Stimulated activated CD4-positive, alpha-beta T cell treated with anti-CD3 and anti-CD28 coated beads, TNF-alpha, amount 100 ng/mL, for 1 hour (primary cell): Measurements from ENCODE around the gene KCNK4.
A peak's percentile ranks its signal among the peaks of the same experiment; 100 is the strongest.

Experiments used
- DNase-seq, 3 donors: peaks; one replicate each; pipeline ENCODE4 v3.0.0-alpha.2; 2020; ENCODE audit warnings: low read depth in 3 of 3, low spot score in 1 of 3

The KCNK4 gene

GRCh38 chr11:64289002-64289564 lies 2.0 kb upstream of the KCNK4 start:
- no peak for DNase-seq

DNA sequence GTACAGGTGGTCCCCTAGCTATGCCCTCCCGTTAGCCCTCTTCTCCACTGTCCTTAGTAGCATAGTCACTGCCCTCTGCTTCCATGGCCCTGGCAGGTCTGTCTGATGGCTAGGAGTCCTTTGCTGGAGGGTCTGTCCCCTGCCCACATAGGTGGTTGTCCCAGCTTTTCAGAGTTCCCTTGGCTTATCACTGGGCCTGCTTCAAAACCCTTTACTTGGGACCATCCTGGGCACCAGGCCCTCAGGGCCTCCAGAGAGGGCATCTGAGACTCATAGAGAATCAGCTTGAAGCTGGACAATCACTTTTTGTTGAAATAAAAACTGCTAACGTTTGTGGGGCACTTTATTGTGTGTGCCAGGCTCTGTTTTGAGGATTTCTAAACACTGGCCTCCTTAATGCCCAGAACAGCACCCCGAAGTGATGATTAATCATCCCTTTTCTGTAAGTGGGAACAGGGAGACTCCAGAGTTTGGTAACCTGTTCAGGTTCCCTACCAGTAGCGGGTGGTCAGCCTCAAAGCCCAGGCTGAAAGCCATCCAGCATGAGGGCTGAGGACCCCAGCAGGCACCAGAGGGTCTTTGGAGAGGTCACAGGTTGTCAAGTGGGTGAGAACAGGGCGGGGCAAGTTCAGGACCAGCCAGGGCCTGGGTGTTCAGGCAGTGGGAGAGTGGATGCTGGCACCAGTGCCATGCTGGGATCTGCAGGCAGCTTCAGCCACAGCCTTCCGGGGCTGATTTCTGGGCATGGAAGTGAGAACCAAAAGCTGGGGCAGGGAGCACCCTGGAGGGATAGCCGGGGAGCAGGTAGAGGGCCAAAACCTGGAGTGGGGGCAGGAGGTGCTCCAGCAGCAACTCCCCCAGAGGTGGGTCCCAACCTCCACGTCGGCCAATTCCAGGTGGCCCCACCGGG lies 495 bp upstream of the KCNK4 start:
- no peak for DNase-seq

DNA sequence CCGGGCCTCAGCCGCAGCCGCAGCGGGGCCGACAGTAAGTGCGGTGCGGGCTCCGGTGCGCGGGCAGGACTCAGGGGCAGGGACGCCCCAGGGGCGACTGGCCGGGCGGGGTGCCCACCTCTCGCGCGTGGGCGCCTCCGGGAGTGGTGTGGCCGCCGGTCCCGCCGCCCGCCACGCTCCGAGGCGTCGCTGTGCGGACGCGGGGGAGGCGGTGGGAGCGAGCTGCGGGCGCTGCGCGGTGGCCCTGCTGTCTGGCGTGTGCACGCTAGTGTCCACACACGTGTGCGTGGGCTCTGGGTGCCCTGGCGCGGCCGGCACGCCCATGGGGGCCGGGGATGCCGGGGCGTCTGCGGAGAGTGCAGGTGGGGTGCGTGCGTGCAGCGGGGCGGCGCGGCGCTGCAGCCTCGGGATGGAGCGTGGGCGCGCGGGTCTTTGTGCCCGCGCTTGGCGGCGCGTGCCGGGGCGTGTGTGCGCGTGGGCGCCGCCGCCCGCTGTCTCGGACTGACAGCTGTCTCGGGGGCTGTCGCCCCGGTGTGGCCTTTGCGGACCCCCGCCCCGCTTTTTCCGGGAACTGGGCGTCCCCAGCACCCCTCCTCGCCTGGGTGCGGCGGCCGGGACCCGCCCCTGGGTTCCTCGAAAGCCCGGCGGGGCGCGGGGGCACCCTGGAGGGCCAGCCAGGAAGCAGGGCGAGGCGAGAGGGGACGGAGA lies 804 bp downstream of the KCNK4 start:
- no peak for DNase-seq

GRCh38 chr11:64292460-64293254 lies 1.6 kb downstream of the KCNK4 start:
- DNase-seq = no peak

- DNase-seq = no peak
Observed at GRCh38 chr11:64294774-64295173, 3.7 kb downstream of the KCNK4 start.

DNA sequence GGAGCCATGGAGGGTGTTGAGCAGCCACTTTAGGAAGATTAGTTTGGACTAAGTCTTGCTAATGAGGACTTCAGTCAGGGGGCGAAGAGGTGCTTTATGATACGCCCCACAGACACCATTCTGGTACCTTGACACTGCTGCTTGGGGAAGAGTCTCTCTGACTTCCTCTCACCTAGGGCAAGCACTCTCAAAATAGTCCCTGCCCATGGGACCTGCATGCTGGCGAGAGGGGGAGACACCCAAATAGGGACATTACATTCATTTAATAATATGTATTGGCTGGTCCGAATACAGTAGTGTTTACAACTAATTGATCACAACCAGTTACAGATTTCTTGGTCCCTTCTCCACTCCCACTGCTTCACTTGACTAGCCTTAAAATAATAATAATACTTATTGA lies 4.7 kb downstream of the KCNK4 start:
- DNase-seq = no peak

DNA sequence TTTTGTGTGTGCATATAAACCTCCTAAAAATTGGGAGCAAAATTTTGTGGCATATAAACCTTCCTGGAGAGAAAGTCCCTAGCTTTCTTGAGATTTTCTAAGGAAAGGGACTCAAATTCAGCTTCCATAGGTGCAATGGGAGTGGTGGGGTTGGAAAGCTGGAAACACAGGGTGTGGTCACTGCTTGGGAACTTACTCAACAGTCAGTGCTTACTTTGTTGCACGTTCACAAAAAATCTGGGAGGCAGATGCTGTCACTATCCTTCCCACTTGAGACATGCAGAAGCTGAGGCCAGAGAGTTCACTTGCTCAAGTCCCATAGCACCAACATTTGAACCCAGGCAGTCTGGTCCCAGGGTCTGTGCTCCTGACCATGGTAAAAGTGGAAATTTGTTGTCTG lies 5.1 kb downstream of the KCNK4 start:
- DNase-seq = no peak

DNA sequence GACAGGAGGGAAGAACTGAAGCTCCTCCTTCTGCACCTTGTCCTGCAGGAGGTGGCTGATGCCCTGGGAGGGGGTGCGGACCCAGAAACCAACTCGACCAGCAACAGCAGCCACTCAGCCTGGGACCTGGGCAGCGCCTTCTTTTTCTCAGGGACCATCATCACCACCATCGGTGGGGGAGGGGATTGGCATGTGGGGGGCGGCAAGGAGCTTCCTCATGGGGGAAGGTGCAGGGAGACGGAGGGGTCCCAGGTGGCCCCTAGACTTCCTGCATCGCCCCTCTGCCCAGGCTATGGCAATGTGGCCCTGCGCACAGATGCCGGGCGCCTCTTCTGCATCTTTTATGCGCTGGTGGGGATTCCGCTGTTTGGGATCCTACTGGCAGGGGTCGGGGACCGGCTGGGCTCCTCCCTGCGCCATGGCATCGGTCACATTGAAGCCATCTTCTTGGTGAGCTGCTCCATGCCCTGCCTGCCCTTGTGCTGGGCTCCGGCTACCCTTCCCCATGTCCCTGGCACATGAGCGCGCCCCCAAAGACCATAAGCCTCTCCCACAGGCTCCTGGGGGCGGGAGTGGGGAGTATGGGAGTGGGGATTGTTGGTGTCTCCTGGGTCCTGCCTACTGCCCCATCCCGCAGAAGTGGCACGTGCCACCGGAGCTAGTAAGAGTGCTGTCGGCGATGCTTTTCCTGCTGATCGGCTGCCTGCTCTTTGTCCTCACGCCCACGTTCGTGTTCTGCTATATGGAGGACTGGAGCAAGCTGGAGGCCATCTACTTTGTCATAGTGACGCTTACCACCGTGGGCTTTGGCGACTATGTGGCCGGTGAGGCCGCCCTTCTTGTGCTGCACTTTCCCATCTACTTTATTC lies 6.0 kb downstream of the KCNK4 start:
- no peak for DNase-seq

GRCh38 chr11:64297699-64298358 lies 6.7 kb downstream of the KCNK4 start:
- DNase-seq = no peak

DNA sequence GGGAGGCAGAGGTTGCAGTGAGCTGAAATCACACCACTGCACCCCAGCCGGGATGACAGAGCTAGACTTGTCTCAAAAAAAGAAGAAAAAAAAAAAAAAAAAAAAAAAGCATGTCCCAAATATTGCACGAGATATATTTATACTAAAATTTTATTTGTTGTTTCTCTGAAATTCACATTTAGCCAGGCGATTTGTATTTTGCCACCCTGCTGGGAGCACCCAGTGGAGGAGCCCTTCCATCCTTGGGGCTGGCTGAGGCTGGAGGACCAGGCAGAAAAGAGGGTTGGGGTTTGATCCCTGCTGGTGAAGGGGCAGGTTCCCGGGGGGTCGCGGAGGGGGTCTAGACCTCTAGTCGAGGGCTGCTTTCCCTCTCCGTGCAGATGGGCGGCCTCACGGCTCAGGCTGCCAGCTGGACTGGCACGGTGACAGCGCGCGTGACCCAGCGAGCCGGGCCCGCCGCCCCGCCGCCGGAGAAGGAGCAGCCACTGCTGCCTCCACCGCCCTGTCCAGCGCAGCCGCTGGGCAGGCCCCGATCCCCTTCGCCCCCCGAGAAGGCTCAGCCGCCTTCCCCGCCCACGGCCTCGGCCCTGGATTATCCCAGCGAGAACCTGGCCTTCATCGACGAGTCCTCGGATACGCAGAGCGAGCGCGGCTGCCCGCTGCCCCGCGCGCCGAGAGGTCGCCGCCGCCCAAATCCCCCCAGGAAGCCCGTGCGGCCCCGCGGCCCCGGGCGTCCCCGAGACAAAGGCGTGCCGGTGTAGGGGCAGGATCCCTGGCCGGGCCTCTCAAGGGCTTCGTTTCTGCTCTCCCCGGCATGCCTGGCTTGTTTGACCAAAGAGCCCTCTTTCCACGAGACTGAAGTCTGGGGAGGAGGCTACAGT lies 8.1 kb downstream of the KCNK4 start:
- DNase-seq = no peak

GRCh38 chr11:64299847-64300648 lies 8.9 kb downstream of the KCNK4 start, which contains the start of gene CATSPERZ:
TSS of gene CATSPERZ (plus strand) at chr11:64300358. CDS start at chr11:64300411, 53 bp downstream.
- no peak for DNase-seq

DNA sequence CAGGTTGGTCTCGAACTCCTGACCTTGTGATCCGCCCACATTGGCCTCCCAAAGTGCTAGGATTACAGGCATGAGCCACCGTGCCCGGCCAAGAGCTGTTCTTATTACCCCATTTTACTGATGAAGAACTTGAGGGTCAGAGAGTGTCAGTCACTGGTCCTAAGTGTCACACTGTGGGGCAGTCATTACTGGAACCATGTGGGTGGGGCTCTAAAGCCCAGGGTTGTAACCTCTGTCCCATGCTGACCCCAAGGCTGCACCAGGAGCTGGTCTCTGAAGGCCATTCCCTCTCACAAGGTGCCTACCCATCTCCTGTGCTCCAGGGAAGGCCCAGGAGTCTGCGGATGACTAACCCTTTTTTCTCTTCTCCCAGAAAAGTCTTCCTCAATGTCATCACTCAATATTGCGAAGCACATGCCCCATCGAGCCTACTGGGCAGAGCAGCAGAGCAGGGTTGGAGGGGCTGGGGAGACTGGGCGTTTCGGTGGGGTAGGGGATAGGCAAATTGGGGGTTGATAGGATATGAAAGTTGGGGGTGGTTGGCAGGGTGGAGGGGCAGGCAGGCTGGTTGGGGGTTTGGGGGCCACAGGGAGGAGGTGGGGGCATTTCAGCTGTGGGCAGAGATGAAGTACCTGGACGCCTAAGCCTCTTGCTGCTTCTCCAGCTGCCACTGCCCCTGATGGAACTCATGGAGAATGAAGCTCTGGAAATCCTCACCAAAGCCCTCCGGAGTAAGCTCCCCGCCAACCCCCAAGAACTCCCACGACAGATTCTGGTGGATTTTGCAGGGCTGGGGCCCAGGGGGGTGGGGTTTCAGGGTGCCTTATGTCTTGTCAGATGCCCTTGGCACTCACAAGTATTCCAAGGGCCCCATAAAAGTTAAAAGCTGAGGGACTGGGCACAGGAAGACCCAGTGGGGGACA lies 12.3 kb downstream of the KCNK4 start:
- DNase-seq = no peak

- DNase-seq = no peak
Observed at GRCh38 chr11:64304032-64304315, 12.9 kb downstream of the KCNK4 start.

DNA sequence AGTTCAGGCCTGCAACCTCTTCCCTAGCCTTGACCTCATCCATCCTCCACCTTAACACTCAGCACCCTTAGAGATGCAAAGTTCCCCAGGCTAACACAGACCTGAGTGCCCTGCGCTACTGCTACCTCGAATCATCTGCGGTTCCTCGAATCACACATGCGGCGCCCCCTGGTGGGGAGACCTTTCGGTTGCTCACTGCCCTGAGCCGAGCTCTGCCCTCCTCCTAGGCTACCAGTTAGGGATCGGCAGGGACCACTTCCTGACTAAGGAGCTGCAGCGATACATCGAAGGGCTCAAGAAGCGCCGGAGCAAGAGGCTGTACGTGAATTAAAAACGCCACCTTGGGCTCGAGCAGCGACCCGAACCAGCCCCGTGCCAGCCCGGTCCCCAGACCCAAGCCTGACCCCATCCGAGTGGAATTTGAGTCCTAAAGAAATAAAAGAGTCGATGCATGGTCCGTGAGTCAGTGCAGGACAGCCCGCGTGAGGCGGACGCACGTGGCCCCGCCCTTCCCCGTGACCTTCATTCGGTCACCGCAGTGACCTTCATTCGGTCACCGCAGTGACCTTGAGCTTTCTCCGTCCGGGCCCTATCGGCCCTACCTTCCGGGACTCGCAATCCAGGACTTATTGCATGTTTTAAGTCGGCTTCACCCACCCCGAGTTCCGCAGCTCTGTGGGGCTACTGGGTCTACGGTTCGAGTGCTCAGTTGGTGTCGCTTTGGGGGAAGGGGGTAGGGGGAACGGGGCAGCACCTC lies 13.4 kb downstream of the KCNK4 start:
- peak; percentile 83 to 94 (median 84) for DNase-seq

- DNase-seq = peak; percentile 99
Observed at GRCh38 chr11:64305075-64305690, 14.1 kb downstream of the KCNK4 start, which contains the start of gene ESRRA. TSS of gene ESRRA (plus strand) at chr11:64305524. CDS start at chr11:64307180, 1,656 bp downstream.
